HCT116 (cell line): ENCODE results near the gene MADCAM1.

Experiments
- CTCF ChIP-seq, 3 experiments: fragments of 200-600 bp in 1 of 3; sonication (generic) in 1 of 3; IDR thresholded peaks in 2 of 3; conservative IDR thresholded peaks in 1 of 3; 2 replicates each; pipeline ENCODE4 v1.5.1; 2012 to 2017; ENCODE audit warnings: low read depth in 2 of 3, low read length in 2 of 3, antibody characterized with exemption in 1 of 3, borderline replicate concordance in 1 of 3, control low read depth in 1 of 3, mild to moderate bottlenecking in 1 of 3, mixed read lengths in 1 of 3, mixed run types in 1 of 3, moderate library complexity in 1 of 3; ENCODE audit not compliant: insufficient read depth in 1 of 3
- EZH2 ChIP-seq: fragments of 200-600 bp; sonication (generic); IDR thresholded peaks from 2 replicates; pipeline ENCODE4 v1.6.1; 2017; ENCODE audit warnings: antibody characterized with exemption, mixed run types
- MAX ChIP-seq: IDR thresholded peaks from 2 replicates; pipeline ENCODE4 v1.6.1; 2012

GRCh38 chr19:533364-534058, 37.2 kb downstream of the MADCAM1 start:
- TF ChIP-seq MAX (no peak), EZH2 (no peak), CTCF (IDR thresholded peaks at IDR 0.05 in 2 of 3, conservative IDR thresholded peaks at IDR 0.05 in 1 of 3; ENCODE audit: borderline replicate concordance in 1 of 3, insufficient read depth in 1 of 3, low read depth in 2 of 3, low read length in 2 of 3) (no peak)
